AG09319 (cell line): ENCODE data around the gene CMTM5.
"Not testable (repeated sequence)": the region's sequence is repeated elsewhere in the genome, so short reads cannot be mapped to it uniquely, and the experiment has no call there.

Experiments
- DNase-seq: peaks from one replicate; pipeline ENCODE4 v3.0.0-alpha.2; 2010; ENCODE audit warnings: low read depth; ENCODE audit errors: extremely low read depth
- TF ChIP-seq, protein P1 (sequence below): IDR thresholded peaks from 2 replicates; pipeline ENCODE4 v1.5.1; 2011; ENCODE audit warnings: low read depth, mild to moderate bottlenecking, inconsistent platforms, low read length, moderate library complexity

CMTM5 gene

DNA sequence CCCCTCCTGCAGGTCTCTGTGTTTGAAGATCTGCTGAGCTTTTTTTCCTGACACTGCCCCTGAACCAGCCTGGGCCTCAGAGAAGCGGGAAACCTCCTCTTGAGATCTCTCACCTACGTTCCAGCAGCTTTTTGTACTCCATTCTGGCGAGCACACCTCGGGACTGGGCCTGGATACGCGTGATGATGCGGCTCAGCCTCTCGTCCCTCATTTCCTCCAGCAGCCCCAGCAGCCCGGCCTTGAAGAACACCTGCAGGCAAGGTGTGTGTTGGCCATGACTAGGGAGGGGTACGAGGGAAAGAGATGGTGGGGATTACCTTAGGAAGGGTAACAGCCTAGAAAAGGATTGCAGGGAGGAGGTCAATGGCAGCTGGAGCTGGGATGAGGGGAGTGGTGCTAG, 48.3 kb downstream of the CMTM5 start:
- no peak for DNase-seq
- TF ChIP-seq, protein P1, sequence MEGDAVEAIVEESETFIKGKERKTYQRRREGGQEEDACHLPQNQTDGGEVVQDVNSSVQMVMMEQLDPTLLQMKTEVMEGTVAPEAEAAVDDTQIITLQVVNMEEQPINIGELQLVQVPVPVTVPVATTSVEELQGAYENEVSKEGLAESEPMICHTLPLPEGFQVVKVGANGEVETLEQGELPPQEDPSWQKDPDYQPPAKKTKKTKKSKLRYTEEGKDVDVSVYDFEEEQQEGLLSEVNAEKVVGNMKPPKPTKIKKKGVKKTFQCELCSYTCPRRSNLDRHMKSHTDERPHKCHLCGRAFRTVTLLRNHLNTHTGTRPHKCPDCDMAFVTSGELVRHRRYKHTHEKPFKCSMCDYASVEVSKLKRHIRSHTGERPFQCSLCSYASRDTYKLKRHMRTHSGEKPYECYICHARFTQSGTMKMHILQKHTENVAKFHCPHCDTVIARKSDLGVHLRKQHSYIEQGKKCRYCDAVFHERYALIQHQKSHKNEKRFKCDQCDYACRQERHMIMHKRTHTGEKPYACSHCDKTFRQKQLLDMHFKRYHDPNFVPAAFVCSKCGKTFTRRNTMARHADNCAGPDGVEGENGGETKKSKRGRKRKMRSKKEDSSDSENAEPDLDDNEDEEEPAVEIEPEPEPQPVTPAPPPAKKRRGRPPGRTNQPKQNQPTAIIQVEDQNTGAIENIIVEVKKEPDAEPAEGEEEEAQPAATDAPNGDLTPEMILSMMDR: no peak

DNA sequence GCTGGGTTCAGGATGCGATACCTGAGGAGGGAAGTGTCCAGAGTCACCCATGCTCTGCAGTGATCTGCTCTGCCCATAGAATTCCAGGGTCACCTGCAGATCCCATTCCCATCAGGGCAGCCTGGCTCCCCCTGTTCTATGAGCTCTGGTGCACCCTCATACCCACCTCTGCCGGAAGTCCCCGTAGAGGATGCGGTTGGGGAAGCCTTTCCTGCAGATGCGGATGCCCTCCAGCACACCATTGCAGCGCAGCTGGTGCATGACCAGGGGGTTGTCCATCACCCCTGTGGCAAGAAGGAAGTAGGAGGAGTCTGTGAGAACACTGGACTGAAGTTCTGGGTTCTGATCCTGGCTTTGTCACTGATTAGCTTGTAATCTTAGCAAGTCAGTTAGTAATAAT, 49.0 kb downstream of the CMTM5 start:
- DNase-seq: not testable (repeated sequence)

DNA sequence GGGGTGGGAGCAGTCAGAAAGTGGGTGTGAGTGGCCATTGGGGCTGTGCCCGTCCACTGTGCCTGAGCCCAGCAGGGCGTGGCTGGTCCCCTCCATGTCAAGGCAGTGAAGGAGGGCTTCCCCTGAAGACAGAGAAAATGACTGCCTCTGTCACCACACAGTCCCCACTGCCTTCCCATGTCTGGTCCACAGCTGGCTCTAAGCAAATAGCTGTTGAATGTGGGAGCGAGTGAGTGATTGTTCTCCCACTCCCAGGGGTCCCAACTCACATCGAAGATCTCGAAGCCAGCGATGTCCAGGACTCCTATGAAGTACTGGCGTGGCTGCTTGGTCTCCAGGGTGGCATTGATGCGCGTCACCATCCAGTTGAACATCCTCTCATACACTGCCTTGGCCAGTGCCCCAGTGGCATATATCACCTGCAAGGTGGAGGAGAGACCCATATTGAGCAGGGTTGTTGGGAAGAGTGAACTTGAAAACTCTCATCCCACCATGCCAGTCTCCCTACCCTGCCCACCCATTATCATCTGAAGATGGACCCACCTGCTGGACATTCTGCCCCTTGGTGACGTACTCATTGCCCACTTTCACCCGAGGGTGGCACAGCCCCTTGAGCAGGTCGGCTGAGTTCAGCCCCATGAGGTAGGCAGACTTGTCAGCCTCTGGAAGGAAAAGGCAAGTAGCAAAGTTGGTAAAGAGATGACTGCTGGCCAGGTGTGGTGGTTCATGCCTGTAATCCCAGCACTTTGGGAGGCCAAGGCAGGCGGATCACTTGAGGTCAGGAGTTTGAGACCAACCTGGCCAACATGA, 52.0 kb downstream of the CMTM5 start:
- TF ChIP-seq, protein P1: no peak
- no peak for DNase-seq
